ENCODE measurements around the gene BUD23. TPM values are rescaled to one million over a fixed set of nuclear protein-coding genes. Genes with fewer than 3 reads are reported as not detected.

The BUD23 gene
- total and polyA plus RNA-seq, 9 of the 15 experiments (the other 6 are each of a cell fraction or from before 2014, with no cell fraction given): 79.5 to 270 (median 150) TPM

DNA sequence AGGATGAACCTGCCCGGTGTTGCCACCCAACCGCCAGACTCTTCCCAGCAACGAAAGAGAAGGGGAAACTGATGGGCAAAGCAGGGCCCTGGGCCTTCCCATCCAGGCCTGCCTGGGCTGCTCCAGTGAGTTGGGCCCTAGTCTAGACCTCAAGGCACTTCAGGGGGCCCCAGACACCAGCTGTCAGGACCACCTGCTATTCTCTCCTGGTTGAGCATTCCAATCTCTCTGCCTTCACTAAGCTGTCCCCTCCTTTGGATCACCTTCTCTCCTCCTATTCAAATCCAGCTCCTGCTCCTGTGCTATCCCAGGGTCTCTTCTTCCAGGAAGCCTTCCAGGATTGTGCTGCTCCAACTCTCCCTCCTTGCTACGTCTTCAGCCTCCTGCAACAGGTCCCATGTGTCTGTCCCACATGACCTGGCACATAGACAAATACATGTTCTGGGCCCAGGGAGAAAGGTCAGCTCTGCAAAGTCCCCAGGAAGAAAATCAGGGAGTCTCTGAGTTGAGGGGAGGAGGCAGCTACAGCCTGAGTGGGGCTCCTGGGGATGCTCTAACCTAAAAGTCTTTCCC is 33.0 kb downstream of the BUD23 start (continued):
- TF ChIP-seq, protein P1, sequence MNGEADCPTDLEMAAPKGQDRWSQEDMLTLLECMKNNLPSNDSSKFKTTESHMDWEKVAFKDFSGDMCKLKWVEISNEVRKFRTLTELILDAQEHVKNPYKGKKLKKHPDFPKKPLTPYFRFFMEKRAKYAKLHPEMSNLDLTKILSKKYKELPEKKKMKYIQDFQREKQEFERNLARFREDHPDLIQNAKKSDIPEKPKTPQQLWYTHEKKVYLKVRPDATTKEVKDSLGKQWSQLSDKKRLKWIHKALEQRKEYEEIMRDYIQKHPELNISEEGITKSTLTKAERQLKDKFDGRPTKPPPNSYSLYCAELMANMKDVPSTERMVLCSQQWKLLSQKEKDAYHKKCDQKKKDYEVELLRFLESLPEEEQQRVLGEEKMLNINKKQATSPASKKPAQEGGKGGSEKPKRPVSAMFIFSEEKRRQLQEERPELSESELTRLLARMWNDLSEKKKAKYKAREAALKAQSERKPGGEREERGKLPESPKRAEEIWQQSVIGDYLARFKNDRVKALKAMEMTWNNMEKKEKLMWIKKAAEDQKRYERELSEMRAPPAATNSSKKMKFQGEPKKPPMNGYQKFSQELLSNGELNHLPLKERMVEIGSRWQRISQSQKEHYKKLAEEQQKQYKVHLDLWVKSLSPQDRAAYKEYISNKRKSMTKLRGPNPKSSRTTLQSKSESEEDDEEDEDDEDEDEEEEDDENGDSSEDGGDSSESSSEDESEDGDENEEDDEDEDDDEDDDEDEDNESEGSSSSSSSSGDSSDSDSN (IDR thresholded peaks at IDR 0.05; ENCODE audit: borderline replicate concordance in 1 of 2, low read depth in 2 of 2, low read length in 2 of 2): no peak
- peak in 1 of 2 experiments; percentile 55; a peak in 1 of 4 replicates for TF ChIP-seq HDAC1 (IDR thresholded peaks at IDR 0.05)
- TF ChIP-seq, protein P2, sequence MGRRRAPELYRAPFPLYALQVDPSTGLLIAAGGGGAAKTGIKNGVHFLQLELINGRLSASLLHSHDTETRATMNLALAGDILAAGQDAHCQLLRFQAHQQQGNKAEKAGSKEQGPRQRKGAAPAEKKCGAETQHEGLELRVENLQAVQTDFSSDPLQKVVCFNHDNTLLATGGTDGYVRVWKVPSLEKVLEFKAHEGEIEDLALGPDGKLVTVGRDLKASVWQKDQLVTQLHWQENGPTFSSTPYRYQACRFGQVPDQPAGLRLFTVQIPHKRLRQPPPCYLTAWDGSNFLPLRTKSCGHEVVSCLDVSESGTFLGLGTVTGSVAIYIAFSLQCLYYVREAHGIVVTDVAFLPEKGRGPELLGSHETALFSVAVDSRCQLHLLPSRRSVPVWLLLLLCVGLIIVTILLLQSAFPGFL (CRISPR knock-in tag; IDR thresholded peaks at IDR 0.05): no peak
- TF ChIP-seq, protein P3, sequence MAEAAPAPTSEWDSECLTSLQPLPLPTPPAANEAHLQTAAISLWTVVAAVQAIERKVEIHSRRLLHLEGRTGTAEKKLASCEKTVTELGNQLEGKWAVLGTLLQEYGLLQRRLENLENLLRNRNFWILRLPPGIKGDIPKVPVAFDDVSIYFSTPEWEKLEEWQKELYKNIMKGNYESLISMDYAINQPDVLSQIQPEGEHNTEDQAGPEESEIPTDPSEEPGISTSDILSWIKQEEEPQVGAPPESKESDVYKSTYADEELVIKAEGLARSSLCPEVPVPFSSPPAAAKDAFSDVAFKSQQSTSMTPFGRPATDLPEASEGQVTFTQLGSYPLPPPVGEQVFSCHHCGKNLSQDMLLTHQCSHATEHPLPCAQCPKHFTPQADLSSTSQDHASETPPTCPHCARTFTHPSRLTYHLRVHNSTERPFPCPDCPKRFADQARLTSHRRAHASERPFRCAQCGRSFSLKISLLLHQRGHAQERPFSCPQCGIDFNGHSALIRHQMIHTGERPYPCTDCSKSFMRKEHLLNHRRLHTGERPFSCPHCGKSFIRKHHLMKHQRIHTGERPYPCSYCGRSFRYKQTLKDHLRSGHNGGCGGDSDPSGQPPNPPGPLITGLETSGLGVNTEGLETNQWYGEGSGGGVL (CRISPR knock-in tag; IDR thresholded peaks at IDR 0.05): no peak
- no peak for TF ChIP-seq RBBP5 (IDR thresholded peaks at IDR 0.05; ENCODE audit: borderline replicate concordance, insufficient read depth, low read length, poor library complexity, severe bottlenecking)
- TF ChIP-seq ZFP36 (IDR thresholded peaks at IDR 0.05; ENCODE audit: low read depth, low read length, partially characterized antibody): peak; percentile 100
- TF ChIP-seq NFATC3 (IDR thresholded peaks at IDR 0.05): no peak
- TF ChIP-seq, protein P4, sequence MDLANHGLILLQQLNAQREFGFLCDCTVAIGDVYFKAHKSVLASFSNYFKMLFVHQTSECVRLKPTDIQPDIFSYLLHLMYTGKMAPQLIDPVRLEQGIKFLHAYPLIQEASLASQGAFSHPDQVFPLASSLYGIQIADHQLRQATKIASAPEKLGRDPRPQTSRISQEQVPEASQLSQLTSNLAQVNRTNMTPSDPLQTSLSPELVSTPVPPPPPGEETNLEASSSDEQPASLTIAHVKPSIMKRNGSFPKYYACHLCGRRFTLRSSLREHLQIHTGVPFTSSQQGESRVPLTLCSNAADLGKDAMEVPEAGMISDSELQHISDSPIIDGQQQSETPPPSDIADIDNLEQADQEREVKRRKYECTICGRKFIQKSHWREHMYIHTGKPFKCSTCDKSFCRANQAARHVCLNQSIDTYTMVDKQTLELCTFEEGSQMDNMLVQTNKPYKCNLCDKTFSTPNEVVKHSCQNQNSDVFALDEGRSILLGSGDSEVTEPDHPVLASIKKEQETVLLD (IDR thresholded peaks at IDR 0.05): no peak
- no peak for TF ChIP-seq HNRNPH1 (optimal IDR thresholded peaks at IDR 0.05; ENCODE audit: low read depth, low read length)
- TF ChIP-seq, protein P5, sequence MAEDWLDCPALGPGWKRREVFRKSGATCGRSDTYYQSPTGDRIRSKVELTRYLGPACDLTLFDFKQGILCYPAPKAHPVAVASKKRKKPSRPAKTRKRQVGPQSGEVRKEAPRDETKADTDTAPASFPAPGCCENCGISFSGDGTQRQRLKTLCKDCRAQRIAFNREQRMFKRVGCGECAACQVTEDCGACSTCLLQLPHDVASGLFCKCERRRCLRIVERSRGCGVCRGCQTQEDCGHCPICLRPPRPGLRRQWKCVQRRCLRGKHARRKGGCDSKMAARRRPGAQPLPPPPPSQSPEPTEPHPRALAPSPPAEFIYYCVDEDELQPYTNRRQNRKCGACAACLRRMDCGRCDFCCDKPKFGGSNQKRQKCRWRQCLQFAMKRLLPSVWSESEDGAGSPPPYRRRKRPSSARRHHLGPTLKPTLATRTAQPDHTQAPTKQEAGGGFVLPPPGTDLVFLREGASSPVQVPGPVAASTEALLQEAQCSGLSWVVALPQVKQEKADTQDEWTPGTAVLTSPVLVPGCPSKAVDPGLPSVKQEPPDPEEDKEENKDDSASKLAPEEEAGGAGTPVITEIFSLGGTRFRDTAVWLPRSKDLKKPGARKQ (CRISPR knock-in tag; IDR thresholded peaks at IDR 0.05): no peak
- no peak for TF ChIP-seq FOXM1 (IDR thresholded peaks at IDR 0.05; ENCODE audit: low read depth)
- TF ChIP-seq FOXM1 (CRISPR knock-in tag; IDR thresholded peaks at IDR 0.05; ENCODE audit: low read depth): no peak
- TF ChIP-seq, protein P6, sequence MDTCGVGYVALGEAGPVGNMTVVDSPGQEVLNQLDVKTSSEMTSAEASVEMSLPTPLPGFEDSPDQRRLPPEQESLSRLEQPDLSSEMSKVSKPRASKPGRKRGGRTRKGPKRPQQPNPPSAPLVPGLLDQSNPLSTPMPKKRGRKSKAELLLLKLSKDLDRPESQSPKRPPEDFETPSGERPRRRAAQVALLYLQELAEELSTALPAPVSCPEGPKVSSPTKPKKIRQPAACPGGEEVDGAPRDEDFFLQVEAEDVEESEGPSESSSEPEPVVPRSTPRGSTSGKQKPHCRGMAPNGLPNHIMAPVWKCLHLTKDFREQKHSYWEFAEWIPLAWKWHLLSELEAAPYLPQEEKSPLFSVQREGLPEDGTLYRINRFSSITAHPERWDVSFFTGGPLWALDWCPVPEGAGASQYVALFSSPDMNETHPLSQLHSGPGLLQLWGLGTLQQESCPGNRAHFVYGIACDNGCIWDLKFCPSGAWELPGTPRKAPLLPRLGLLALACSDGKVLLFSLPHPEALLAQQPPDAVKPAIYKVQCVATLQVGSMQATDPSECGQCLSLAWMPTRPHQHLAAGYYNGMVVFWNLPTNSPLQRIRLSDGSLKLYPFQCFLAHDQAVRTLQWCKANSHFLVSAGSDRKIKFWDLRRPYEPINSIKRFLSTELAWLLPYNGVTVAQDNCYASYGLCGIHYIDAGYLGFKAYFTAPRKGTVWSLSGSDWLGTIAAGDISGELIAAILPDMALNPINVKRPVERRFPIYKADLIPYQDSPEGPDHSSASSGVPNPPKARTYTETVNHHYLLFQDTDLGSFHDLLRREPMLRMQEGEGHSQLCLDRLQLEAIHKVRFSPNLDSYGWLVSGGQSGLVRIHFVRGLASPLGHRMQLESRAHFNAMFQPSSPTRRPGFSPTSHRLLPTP (IDR thresholded peaks at IDR 0.05; ENCODE audit: borderline replicate concordance, extremely low read depth, insufficient read length): peak; percentile 72
- TF ChIP-seq ELF4 (CRISPR knock-in tag; IDR thresholded peaks at IDR 0.05): no peak
